HG03432 (cell line): ENCODE results near the gene FSHR.
A peak's percentile ranks its signal among the peaks of the same experiment; 100 is the strongest.

ENCODE experiments used
- ATAC-seq: cut with Tn5 transposase; IDR thresholded peaks from one replicate; pipeline ENCODE4 v1.9.1; 2021; ENCODE audit warnings: mild to moderate bottlenecking, moderate library complexity; ENCODE audit not compliant: unreplicated experiment

FSHR gene

DNA sequence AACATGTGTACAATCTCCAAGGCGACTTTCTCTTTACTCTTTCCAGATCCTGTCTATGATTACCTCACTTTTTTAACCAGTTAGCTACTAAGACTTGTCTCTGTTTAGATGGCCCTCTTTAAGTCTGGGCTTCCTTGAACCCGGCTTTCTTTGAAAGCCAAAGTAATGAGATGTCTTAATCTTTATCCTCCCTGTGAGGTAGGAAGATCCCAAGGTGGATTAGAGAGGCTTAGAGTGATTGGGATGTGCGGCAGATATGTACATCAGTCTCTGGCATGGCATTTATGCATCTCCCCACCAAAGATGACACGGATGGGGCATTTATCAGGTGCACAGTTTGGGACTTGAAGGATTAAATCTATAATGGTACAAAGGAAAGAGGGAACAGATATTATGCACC is 186.3 kb downstream of the FSHR start:
- ATAC-seq: no peak

DNA sequence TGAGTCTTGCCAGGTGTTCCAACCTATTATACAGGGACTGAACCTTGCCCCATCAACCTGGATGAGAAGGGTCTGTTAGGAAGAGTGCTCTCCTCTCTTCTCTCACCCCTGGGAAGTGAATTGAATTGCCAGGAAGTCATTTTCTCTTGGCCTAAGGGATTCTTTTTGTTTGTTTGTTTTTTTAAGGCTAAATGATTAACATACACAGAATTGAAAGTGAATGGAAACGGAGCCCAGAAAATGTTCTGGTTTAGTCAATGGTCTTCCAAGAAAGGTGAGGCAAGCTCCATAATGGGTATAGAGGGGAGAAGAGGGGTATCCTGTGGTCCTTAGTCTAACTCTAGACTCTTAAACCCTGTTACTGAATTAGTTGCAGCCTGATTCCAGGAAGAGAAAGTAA is 189.1 kb downstream of the FSHR start:
- ATAC-seq: no peak

- ATAC-seq: no peak
These were observed 193.3 kb downstream of the FSHR start for GRCh38 chr2:48961009-48961408.

- no peak for ATAC-seq
These were observed 199.4 kb downstream of the FSHR start for GRCh38 chr2:48954935-48955334.

DNA sequence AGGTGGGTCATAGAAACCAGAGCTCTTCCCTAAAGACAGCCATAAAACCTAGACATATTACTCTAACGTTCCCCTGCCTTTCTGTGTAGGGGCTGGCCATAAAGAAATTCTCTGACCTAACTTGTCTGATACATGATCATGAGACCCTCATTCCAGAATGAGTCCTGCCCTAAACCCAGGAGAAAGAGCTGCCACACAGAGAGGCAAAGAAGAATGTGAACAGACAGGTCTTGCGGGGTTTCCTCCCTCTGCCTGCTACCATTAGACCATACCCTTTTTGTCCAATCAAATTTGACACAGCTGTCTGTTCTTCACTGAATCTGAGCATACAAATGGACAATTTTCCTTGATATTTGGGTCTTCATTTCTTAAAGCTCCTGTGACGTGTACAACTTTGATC is 200.0 kb downstream of the FSHR start:
- ATAC-seq: no peak

GRCh38 chr2:48952614-48953013 is 201.7 kb downstream of the FSHR start:
- no peak for ATAC-seq

DNA sequence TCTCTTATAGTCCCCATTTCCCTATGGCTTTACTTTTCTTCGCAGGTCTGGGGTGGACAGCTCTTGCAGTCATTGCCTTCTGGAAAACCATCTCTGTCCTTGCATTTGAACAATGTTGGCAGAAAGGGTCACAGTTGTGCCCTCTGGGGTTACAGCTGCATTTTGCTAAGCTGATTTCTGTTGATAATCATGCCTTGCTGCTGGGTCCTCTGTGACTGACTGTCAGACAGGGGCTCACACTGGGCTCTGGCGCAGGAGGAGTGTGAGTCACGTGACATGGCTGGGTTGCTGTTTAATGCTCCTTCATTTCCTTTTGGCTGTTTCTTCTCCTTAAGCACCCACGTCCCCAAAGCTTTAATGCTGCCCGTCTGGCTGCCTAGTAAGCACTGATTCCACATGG is 202.2 kb downstream of the FSHR start:
- ATAC-seq: no peak

DNA sequence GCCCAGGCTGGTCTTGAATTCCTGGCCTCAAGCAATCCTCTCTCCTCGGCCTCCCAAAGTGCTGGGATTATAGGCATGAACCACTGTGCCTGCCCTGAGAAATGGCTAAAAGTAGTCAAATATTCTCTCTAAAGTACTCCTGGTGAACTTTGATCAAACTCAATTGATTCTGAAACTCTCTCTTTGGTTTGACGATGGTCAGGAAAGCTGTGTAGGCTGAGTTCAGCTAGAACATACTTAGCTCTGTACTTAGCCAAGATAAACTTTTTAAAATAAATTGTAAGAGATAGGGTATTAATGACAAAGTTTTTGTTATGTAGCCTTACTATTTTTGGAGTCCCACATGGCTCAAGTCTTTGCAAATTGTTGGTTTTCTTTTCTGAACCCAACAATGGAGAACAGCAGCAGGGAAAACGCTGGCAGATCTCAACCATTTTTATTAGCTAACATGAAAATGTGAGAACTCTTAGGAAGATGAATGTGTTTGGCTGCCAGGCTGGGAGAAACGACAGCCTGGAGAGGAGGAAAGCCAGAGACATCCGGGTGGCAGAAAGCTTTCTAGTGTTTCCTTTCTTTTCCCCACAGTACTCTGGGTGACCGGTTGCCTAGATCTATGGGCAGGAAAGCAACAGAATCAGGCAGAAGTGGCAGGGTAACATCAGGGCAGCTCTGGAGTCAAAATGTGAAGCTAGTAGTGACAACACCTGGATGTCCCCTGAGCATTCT is 205.8 kb downstream of the FSHR start:
- ATAC-seq: no peak

- peak; percentile 95 for ATAC-seq
These were observed 207.8 kb downstream of the FSHR start for GRCh38 chr2:48946449-48947048.

GRCh38 chr2:48944956-48945355 is 209.4 kb downstream of the FSHR start:
- ATAC-seq: no peak

DNA sequence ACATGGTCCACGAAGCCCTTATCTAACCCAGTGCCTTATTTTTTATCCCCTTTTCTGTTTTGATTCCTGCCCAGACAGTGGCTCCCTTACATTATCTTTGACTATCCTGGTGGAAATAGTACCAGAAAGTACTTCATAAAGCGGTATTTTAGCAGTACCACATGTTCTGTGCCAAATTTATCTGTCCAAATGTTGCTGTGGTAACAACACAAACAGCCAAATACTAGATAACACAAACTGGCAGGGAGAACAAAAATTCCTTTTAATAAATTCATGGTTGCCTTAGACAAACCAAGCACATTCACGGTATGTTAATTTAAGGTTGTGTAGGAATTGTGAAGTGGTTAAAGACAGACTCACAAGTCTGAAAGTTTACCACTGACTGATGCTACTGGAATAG is 210.9 kb downstream of the FSHR start:
- no peak for ATAC-seq

GRCh38 chr2:48941908-48942307 is 212.4 kb downstream of the FSHR start:
- ATAC-seq: no peak

DNA sequence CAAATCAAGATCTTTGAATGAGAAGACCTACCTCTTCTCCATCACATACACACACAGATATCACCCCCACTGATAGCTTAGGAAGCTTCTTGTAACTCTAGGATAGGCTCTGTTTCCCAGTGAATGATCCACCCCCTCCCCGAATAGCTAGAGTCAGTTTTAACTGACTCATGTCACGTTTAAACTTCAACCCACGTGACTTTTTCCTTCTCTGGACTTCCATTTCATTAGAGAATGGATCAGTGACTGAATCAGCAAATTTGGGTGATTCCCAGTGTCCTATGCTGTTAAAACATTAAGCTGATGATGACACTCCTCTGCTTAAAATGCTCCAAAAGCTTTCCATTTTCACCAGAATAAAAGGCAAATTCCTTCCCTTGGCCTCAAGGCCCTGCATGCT is 212.9 kb downstream of the FSHR start:
- ATAC-seq: no peak

DNA sequence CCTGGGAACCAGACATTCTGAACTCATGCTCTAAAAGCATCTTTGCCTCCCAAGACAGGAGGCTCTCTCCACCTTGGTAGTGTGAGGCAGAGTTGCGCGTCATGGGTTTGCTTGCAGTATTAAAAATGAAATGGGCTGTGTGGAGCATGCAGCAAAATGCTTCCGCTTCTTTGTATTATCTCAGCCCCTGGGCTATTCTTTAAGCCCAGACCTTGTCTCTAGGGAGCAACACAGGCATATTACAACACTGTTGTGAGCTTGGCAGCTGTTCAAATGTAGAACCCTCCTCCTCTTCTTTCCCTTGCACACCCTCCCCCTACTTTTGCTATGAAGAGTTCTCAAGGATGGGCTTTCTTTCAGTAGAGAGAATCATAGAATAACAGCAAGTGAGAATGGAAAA is 213.7 kb downstream of the FSHR start:
- no peak for ATAC-seq

- ATAC-seq: no peak
These were observed 215.1 kb downstream of the FSHR start for GRCh38 chr2:48939232-48939631.

GRCh38 chr2:48938231-48938630 is 216.1 kb downstream of the FSHR start:
- ATAC-seq: no peak

GRCh38 chr2:48934807-48935206 is 219.5 kb downstream of the FSHR start:
- ATAC-seq: no peak

- ATAC-seq: no peak
These were observed 220.4 kb downstream of the FSHR start for GRCh38 chr2:48933828-48934497.

DNA sequence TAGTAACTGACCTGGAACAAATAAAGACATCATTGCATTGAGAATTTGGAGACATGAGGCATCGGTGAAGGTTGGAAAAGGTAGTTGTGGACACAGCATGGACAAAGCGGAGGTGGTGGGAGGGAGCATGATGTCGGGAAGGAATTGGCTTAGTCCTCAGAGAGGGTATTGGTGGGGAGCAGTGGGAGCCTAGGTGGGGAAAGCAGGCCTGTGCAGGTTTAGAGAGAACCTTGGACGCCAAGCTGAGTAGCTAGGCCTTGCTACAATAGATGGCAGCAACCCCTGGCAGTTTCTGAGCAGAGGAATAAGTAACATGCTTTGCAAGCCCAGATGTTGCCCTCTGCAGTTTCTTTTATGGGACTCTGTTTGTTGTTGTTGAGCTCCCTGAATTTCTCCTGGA is 221.6 kb downstream of the FSHR start:
- ATAC-seq: no peak

DNA sequence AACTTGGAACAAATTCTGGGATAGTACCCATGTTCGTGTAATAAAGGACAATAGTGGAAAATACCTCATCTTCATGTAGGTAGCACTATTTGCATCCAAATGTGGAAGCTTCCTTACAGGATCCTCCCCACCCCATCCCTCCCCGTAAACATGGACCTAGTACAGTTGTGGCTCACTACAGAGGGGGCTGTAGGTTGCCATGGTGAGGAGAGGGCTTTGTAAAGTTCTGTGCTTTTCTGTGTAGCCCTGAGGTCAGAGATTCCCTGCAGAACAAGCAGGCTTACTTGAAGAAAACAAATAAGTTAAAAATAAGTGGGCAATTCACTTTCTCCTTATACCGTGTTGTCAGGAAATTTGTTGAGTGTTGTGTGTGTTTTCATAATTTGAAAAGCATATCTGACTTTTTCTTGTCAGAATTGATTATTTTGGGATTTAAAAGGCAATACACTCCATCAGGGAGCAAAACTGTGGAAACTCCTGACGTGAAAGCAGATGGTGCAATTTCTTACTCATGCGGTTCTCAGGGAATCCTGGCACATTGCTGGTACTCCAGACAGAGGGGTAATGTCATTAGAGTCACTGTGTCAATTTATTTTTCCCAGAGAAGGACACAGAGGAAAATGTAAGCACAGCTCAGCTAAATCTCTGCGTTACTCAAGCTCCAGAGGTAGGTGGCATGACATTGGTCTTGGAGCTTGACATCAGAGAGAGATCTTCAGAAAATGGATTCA is 224.6 kb downstream of the FSHR start:
- ATAC-seq: no peak

DNA sequence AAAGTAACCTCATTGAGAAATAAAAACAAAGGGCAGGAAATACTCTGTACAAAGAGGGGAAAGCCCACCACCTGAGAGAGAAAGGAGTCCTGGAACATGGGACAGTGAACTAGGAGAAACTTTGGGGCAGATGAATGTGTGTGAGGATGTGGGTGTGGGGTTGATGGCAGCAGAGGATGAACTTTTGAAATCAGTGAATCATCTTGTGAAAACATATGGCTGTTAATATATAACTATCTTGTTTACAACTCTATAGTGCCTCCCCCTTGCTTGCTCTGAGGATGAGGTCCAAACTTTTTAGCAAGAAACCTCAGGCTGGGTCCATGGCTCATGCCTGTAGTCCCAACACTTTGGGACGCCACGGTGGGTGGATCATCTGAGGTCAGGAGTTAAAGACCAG is 227.0 kb downstream of the FSHR start:
- ATAC-seq: peak; percentile 83

GRCh38 chr2:48915884-48916283 is 238.4 kb downstream of the FSHR start:
- ATAC-seq: no peak
